ENCODE data around the gene LRP10.
"Not testable (repeated sequence)": the region's sequence is repeated elsewhere in the genome, so short reads cannot be mapped to it uniquely, and the experiment has no call there.

The LRP10 gene

DNA sequence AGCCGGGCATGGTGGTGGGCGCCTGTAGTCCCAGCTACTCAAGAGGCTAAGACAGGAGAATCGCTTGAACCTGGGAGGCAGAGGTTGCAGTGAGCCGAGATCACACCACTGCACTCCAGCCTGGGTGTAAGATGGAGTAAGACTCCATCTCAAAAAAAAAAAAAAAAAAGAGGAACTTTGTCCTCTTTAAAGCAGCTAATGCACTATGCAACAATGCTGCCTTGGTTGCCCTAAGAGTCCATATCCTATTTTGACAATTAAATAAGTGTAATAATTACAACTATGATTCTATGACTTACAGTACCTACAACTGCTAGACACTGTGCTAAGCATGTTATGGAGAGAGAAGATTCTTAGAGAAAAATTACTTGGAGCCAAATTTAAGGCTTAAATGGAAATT is 43.3 kb downstream of the LRP10 start:
- in situ Hi-C loops (cut with MboI; ENCODE audit: low sequenced_read_pairs), result not testable (repeated sequence)

DNA sequence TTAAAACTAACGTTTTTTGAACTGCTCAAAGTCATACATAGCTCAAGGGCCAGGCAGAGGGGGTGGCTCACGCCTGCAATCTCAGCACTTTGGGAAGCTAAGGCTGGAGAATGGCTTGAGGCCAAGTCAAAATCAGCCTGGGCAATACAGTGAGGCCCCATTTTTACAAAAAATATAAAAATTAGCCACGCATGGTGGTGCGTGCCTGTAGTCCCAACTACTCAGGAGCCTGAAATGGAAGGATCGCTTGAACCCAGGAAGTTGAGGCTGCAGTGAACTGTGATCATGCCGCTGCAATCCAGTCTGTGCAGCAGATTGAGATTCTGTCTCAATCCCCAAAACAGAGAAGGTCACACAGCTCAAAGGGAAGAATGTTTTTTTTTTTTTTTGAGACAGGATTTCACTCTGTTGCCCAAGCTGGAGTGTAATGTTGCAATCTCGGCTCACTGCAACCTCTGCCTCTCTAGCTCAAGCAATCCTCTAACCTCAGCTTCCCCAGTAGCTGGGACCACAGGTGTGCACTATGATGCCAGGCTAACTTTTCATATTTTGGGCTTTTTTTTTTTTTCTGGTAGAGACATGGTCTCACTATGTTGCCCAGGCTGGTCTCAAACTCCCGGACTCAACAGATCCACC is 44.5 kb downstream of the LRP10 start:
- in situ Hi-C loops (cut with MboI; ENCODE audit: low sequenced_read_pairs), result no loop called here

DNA sequence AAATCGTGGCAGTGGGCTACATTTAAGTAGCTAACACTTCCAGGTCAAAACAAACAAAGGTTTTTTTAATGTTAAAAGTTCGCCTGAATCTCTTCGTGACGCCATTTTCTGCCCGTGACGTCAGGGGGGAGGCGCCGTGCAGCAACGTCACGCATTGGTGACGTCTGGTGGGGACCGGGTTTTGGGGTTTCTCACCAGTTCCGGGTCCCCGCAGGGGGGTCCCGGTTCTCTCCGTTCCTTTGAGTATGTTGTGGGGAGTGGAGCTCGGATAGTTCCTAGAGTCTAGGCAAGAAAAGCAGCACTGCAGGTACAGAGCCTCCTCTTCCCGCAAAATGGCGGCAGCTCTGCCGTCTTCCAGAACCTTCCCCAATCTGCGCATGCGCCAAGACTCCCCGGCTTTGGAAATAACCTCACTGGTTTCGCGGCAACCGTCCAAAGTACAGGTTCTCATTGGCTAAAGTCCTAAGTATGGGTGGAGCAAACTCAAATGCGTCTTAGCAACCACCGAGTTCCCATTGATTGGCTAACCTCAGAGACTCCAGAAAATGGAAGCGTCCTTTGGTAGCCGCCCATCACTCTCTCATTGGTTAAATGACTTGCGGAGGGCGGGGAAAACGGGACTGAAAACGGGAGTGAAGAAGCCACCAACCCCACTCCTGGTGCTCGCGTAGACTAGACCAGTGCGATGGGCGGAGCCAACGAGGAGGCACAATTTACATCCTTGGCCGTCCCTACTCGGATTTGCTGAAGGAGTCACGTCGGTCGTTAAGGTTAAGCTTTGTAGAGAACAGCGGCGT is 47.5 kb downstream of the LRP10 start, which contains the start of gene RBM23:
Gene RBM23 (minus strand): TSS at position 346 of the 797 bp plus-strand sequence.
- in situ Hi-C loops (cut with MboI; ENCODE audit: low sequenced_read_pairs), result no loop called here

DNA sequence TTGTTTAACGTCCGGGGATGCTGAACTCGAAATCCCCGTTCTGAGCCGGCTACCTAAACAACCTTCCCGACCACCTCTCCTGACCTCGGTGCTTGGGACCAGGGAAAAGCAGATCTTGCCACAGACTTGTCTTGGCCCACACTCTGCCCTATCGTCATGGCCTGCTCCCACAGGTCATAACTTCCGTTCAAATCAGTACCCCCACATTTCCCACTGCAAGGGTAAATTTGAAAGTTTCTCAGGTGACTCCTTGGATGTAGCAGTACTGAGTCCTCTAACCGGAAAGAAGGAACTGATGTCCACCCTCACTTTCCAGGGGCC is 48.0 kb downstream of the LRP10 start:
- in situ Hi-C loops (cut with MboI; ENCODE audit: low sequenced_read_pairs), result no loop called here

DNA sequence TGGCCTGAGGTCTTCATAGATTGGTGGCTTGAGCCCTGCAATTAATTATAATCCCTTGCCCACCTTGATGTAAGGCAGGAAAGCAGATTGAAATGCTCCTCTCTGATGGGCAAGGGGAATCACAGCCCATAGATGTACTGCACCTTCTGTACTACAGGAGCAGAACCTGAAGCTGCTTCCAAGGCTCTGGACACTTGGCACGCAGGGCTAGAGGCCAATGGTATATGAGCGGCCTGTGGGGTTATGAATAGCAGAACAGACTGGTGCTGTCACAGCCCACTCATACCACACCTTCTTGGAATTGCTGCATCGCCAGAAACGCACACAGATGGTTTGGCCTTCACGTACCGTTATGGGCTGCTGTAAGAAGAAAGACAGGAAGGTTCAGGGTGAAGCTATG is 49.2 kb downstream of the LRP10 start:
- in situ Hi-C loops (cut with MboI; ENCODE audit: low sequenced_read_pairs), result no loop called here

DNA sequence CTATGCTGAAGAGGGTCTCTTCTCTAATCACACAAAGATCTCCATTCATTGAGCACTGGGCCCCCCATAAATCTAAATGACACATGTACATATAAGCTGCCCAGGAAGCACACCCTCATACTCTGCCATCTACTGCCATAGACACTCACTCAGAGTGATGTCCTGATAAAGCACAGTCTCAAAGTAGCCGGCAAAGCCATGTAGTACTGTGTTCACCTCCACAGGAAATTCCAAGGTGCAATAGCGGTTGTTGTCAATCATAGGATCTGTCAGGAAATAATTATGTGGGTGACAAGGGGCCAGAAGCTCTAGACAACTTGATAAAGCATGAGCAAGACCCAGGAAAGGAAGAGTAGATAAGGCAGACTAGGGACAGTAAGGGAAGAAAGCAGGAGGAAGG is 50.8 kb downstream of the LRP10 start:
- in situ Hi-C loops (cut with MboI; ENCODE audit: low sequenced_read_pairs), result no loop called here

DNA sequence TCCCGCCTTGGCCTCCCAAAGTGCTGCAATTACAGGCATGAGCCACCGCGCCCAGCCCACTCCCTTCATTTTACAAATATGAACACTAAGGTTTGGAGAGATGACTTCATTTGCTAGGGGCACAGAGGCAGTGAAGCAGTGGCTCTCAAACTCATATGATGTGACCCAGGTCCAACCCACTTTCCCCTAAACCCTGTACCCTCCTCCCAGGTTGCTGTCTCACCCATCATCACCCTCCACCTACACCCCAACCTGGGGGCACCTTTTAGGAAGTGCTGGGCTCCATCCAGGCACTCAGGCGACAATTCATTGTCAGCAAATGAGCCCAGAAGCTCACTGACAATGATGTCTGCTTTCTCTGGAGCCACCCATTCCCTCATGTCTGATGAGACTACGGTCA is 52.2 kb downstream of the LRP10 start:
- in situ Hi-C loops (cut with MboI; ENCODE audit: low sequenced_read_pairs), result no loop called here

DNA sequence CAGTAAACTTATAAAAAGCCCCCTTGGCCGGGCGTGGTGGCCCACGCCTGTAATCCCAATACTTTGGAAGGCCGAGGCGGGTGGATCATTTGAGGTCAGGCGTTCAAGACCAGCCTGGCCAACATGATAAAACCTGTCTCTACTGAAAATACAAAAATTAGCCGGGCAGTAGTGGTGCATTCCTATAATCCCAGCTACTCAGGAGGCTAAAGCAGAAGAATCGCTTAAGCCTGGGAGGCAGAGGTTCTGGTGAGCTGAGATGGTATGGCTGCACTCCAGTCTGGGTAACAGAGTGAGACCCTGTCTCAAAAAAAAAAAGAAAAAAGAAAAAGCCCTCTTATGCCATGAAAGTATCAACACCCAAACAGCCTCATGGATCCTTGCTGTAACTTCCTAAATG is 54.0 kb downstream of the LRP10 start:
- in situ Hi-C loops (cut with MboI; ENCODE audit: low sequenced_read_pairs), result no loop called here

DNA sequence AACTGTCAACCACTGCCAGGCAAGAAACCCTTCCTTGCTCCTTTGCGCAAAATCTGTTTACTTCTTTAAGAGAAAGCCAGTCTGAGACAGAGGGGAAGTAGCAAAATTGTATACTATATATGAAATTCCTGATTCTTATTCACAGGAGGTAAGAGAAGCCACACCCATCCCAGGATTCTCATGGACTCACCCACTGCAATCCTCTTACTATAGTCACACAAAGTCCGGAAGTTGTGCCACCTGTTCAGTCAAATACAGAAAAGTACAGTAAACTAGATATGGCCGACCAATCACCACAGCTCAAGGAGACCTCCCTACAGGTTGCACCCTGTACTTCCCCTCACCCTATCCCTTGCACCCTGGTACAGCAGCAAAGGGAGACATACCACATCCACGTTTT is 54.8 kb downstream of the LRP10 start:
- in situ Hi-C loops (cut with MboI; ENCODE audit: low sequenced_read_pairs), result no loop called here

DNA sequence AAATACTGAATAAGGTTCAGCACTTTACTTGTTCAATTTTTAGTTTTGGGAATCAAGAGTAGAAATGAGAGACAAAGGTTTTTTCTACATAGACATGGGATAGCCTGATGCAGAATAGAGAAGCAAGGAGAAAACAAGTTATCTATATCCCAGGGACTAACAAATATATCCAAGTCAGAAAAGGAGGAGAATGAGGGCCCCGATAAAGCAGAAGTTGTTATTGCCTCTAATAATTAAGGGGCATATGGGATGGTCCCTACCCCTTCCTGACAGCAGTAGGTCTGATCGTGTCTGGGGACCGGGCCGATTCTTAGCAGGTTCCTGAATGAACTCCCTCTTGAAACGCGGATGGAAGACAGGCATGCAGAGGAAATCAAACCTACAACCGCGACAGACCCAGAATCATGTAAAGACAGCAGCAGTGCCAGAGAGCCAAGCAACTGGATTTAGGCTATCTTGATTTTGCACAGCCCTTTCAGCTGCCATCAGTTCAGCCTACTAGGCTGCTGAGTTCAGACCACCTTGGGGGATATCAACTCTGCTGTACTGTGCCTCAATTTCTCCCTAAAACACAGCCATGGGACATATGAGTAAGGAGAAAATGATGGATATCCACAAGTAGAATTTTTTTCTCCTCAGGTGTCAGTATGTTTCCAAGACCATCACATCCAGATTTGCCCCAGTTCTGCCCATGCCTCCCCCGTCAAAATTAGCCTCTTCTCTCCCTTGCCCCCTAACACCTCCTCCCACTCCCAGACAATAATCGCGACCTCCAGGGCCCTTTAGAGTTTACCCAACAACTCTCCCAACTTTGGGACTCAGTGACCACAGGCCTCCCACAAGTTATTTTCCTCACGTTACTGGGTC is 56.9 kb downstream of the LRP10 start:
- in situ Hi-C loops (cut with MboI; ENCODE audit: low sequenced_read_pairs), result no loop called here

DNA sequence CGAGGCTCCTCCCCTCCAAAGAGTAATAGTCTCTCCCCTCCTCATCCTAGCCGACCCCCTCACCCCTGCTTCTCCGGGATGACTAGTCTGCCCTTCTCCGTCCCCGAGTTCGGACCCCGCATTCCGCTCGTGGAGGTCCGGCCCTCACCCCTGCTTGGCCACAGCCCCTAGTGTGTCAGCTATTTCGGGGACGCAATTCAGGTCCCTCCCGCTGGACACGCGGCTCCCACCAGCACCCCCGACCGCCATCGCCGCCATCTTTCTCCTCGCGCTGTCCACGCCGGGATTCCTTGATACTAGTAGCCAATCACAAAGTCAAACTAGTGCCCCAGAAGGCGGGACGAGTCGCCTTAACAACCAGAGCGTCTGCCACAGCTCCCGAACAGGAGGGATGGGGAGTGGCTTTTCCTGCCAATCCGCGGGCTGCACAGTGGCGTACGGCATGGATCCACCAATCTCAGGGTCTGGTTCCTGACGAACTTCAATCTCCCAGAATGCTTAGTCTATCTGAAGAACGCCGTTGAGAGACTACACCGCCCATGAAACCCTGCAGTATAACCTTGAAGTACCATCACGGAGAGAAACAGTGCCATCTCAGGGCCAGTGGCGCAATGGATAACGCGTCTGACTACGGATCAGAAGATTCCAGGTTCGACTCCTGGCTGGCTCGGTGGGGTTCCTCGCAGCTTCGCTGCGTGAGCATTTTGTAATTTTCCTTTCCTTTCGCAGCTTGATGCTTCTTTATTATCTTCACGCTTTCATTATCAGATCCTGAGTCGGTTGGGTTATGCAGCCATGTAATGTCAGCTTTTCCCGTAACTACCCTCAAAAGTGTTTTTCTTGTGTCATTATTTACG is 57.8 kb downstream of the LRP10 start, which contains the start of gene PRMT5:
Gene PRMT5 (minus strand): TSS at position 273 of the 857 bp plus-strand sequence. CDS start 15 bp downstream, at position 258.
- in situ Hi-C loops (cut with MboI; ENCODE audit: low sequenced_read_pairs), result no loop called here

DNA sequence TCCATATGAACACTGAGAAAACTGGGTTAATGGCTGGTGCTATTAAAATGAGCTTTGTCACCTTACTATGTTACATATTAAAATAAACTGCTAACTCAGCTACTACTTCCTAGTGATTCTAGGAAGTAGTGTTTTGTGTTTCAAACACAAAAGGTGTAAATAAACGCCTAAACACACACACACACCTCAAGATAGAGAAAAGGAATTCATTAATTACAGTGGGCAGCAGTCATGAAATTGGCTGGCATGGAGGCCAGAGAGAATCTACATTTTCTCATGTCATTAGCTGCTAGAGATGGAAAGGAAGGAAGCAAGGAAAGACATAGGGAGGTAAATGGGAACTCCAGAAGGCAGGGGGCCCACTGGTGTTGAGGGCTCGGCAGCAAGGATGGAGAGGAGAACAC is 58.4 kb downstream of the LRP10 start:
- in situ Hi-C loops (cut with MboI; ENCODE audit: low sequenced_read_pairs), result no loop called here

Data from HL-60/S4 (cell line).